Lower leg skin (tissue), 4 donors: ENCODE data around the gene WFDC9. TPM values are rescaled to one million over a fixed set of nuclear protein-coding genes. Genes with fewer than 3 reads are reported as not detected.
"Not testable (repeated sequence)": the region's sequence is repeated elsewhere in the genome, so short reads cannot be mapped to it uniquely, and the experiment has no call there.

Experiments
- DNase-seq, 2 donors: peaks; one replicate each; pipeline ENCODE4 v3.0.0-alpha.2; 2019; ENCODE audit warnings: low spot score in 2 of 2
- H3K4me3 ChIP-seq: fragments of 200-600 bp; sonication (generic); 2 replicates; pipeline ENCODE4 v1.5.1; 2017; ENCODE audit warnings: mild to moderate bottlenecking, low read depth; ENCODE audit not compliant: poor library complexity, severe bottlenecking
- POLR2A ChIP-seq, 2 donors: fragments of 450-650 bp; IDR thresholded peaks; one replicate each; pipeline ENCODE4 v1.6.1; 2016 to 2017; ENCODE audit warnings: antibody characterized with exemption in 2 of 2, mild to moderate bottlenecking in 1 of 2, moderate library complexity in 1 of 2
- WGBS, 2 donors: methylation state at CpG; one replicate each; pipeline ENCODE4 v1.1.5; 2018; 5-methylcytosine and 5-hydroxymethylcytosine counted together
- intact Hi-C: fragments of 100-400 bp; cut with DNase I; formaldehyde crosslinking; loops from one replicate; pipeline ENCODE4 v1.15.0; 2023; ENCODE audit warnings: low total_unique reads
- total RNA-seq, 4 donors: library from RNA; depleted of rRNA; stranded (reverse); fragments of >200 nt; gene quantifications; one replicate each; pipeline ENCODE4 v1.1.0, GENCODE V29; 2016
- TF ChIP-seq, protein P1 (sequence below), 3 donors: fragments of 450-650 bp; IDR thresholded peaks; one replicate each; pipeline ENCODE4 v1.5.1; 2016; ENCODE audit warnings: antibody characterized with exemption in 3 of 3, mild to moderate bottlenecking in 3 of 3, moderate library complexity in 2 of 3

Gene WFDC9
- total RNA-seq, 4 donors from 2014 or later, result not detected

DNA sequence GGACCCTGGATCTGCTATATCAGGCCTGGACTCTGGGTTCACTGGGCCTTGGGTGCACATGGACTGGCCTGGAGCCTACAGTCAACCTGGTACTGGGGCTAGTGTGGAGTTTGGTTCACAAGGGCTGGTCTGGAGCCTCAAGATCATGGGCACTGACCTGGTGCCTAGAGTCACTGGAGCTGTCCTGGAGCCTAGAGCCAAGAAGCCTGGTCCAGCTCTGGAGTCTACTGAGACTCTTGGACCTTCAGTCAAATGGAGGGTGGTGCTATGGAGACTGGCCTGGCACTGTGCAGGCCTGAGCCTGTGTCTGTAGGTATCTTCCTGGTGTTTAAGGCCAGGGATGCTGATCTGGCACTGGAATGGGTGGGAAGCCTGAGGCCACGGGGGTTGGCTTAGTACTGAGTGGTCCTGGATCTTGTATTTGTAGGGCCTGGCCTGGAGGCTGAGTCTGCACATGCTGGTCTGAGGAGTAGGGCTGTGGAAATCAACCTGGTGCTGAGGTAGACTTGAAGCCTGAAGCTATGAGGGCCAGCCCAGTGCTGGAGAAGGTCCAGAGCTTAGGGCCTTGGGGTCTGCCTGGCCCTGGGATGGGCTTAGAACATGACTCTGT, 16.5 kb upstream of the WFDC9 start:
- H3K4me3 ChIP-seq, result no peak overlapping the region
- DNase-seq, result no peak
- 60 to 93% methylated on average over 1 of the region's 1 CpG for WGBS, 2 donors
- intact Hi-C loops, result no loop called here
- TF ChIP-seq POLR2A (IDR thresholded peaks at IDR 0.05), result no peak
- TF ChIP-seq, protein P1, sequence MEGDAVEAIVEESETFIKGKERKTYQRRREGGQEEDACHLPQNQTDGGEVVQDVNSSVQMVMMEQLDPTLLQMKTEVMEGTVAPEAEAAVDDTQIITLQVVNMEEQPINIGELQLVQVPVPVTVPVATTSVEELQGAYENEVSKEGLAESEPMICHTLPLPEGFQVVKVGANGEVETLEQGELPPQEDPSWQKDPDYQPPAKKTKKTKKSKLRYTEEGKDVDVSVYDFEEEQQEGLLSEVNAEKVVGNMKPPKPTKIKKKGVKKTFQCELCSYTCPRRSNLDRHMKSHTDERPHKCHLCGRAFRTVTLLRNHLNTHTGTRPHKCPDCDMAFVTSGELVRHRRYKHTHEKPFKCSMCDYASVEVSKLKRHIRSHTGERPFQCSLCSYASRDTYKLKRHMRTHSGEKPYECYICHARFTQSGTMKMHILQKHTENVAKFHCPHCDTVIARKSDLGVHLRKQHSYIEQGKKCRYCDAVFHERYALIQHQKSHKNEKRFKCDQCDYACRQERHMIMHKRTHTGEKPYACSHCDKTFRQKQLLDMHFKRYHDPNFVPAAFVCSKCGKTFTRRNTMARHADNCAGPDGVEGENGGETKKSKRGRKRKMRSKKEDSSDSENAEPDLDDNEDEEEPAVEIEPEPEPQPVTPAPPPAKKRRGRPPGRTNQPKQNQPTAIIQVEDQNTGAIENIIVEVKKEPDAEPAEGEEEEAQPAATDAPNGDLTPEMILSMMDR (IDR thresholded peaks at IDR 0.05), result no peak

DNA sequence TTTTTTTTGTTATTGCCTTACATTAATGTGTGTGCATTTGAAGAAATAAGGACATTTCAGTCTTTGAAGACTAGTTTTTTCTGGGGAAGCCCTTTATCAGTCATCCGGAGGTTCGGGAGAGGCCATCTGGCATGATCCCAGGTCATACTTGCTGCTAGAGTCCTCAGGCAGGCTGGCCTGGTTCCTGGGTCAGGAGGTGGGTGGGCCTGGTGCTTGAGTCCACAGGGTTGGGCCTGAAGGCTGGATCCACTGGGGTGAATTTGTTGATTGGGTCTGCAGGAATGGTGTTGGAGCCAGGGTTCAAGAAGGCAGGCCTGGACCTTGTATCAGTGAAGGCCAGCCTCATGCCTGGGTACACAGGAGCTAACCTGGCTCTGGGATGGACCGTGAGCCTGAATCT, 15.8 kb upstream of the WFDC9 start:
- no peak overlapping the region for H3K4me3 ChIP-seq
- TF ChIP-seq, protein P1 (IDR thresholded peaks at IDR 0.05), result no peak
- TF ChIP-seq POLR2A (IDR thresholded peaks at IDR 0.05), result no peak
- 75 to 80% methylated on average over 3 of the region's 3 CpGs for WGBS, 2 donors
- DNase-seq, result no peak
- intact Hi-C loops, result no loop called here

DNA sequence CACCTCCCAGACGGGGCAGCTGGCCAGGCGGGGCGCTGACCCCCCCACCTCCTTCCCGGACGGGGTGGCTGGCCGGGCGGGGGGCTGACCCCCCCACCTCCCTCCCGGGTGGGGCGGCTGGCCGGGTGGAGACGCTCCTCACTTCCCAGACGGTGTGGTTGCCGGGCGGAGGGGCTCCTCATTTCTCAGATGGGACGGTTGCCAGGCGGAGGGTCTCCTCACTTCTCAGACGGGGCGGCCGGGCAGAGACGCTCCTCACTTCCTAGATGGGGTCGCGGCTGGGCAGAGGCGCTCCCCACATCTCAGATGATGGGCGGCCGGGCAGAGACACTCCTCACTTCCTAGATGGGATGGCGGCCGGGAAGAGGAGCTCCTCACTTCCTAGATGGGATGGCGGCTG, 14.8 kb upstream of the WFDC9 start:
- DNase-seq, H3K4me3 ChIP-seq, intact Hi-C loops: not testable (repeated sequence)
- WGBS, 2 donors, result 93 to 98% methylated on average over 18 of the region's 28 CpGs

DNA sequence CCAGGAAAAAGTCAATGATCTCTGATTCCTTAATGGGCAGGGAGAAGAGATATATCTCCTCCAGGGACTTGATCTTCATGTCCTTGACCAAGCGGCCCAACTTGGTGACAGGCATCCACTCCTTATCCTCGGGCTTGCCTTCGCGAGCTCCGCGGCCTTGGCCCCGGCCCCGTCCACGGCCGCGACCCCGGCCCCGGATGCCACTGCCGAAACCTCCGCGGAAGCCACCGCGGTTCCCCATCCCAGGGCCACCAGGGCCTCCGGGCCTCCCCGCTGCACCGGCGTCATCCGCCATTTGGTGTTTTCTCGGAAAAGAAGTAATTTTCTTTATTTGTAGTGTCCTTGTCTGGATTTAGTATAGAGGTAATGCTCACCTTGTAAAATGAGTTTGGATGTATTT, 10.0 kb upstream of the WFDC9 start:
- DNase-seq, H3K4me3 ChIP-seq, intact Hi-C loops: not testable (repeated sequence)
- WGBS, 2 donors, result 97% methylated on average over 24 of the region's 24 CpGs

DNA sequence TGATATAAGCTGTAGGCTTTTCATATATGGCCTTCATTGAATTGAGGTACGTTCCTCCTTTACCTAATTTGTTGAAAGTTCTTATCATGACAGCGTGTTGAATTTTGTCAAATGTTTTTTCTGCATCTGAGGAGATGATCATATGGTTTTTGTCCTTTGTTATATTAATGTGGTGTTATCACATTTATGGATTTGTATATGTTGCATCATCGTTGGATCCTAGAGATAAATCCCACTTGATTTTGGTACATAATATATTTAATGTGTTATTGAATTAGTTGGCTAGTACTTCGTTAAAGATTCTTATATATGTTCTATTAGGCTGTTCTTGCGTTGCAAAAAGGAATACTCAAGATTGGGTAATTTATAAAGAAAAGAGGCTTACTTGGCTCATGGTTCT, 8.6 kb upstream of the WFDC9 start:
- no peak for DNase-seq
- TF ChIP-seq, protein P1 (IDR thresholded peaks at IDR 0.05), result no peak
- no peak for TF ChIP-seq POLR2A (IDR thresholded peaks at IDR 0.05)
- 89% methylated on average over 5 of the region's 5 CpGs for WGBS, 2 donors
- intact Hi-C loops, result no loop called here
- no peak overlapping the region for H3K4me3 ChIP-seq

DNA sequence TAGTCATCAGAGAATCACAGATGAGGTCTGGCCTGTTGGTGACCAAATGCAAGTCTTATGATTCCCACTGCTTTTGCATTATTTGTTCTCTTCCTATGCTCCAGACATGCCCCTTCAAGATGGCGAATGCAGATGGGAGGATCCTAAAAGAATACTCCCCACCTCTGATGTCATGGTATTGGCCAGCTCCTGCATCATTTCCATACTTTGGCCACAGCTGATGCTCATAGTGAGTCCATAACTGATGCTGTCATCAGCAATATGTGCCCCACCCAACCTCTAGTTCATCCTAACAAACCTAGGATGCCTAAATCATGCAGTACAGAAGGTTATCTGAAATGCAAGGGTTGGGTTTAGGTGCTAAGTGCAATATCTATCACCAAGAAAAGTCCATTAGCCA, 5.4 kb upstream of the WFDC9 start:
- intact Hi-C loops, result no loop called here
- TF ChIP-seq, protein P1 (IDR thresholded peaks at IDR 0.05), result no peak
- no peak for TF ChIP-seq POLR2A (IDR thresholded peaks at IDR 0.05)

DNA sequence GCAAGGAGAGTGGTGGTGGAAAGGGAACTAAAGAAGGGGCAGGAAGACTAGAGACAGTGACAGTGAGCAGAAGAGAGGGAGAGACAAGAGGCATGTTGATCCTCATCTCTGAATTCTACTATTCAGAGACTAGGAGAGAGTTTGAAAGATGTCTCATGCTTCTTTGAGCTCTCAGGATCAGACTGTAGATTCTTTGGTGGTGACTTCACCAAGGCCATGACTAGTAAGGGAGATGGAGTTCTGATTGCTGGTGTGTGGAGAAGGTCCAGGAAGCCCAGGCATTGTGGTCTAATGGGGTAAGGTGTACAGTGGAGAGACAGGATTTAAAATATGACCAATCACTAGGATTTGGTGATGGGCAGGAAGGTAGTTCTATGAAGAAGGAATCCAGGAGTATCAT, 713 bp downstream of the WFDC9 start:
- DNase-seq, result no peak
- no peak overlapping the region for H3K4me3 ChIP-seq
- intact Hi-C loops, result no loop called here
- TF ChIP-seq POLR2A (IDR thresholded peaks at IDR 0.05), result no peak
- TF ChIP-seq, protein P1 (IDR thresholded peaks at IDR 0.05), result no peak

More for the DNA sequence above, 5.4 kb upstream of the WFDC9 start:
- no peak for DNase-seq
- WGBS, 2 donors, result 83 to 90% methylated on average over 1 of the region's 1 CpG
- H3K4me3 ChIP-seq, result no peak overlapping the region
